ENCODE measurements around the gene MED27. TPM values are rescaled to one million over a fixed set of nuclear protein-coding genes. Genes with fewer than 3 reads are reported as not detected.

Gene MED27
- total and polyA plus RNA-seq, 10 of the 15 experiments (the other 5 are each of a cell fraction or from before 2014, with no cell fraction given) = 20.3 to 50.3 (median 35.5) TPM

DNA sequence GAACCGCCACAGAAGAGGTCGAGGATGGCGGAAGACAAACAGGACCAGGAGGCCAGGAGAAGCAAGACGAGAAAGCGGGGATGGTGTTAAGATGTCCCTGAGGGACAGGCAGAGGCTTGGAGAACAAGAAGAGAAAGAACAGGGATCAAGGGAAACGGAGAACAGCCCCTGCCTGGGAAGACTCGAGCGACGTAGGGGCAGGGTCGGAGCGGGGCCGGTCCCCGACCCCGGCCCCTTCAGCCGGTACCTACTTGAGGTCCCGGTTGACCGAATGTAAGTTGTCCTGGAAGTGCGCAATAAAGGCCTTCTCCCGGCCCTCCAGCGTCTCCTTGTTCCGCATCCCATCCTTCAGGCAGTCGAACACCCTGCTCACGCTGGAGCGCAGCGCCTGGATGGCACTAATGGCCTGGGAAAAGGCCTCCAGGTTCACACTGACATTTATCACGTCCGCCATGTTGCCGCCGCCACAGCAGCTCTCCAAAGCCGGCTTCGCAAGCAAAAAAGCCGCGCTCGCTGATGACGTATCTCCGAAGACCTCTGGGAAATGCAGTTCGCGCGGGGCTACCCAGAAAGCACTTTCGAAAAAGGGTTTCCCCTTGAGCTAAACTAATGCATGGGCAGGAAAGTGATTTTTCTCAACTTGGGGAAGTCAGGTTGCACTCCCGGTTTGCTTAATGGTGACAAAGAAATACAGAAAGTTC, at the start of gene MED27 (continued):
- TF ChIP-seq, protein P1, sequence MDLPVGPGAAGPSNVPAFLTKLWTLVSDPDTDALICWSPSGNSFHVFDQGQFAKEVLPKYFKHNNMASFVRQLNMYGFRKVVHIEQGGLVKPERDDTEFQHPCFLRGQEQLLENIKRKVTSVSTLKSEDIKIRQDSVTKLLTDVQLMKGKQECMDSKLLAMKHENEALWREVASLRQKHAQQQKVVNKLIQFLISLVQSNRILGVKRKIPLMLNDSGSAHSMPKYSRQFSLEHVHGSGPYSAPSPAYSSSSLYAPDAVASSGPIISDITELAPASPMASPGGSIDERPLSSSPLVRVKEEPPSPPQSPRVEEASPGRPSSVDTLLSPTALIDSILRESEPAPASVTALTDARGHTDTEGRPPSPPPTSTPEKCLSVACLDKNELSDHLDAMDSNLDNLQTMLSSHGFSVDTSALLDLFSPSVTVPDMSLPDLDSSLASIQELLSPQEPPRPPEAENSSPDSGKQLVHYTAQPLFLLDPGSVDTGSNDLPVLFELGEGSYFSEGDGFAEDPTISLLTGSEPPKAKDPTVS (IDR thresholded peaks at IDR 0.05; ENCODE audit: low read depth, low read length) = no peak
- TF ChIP-seq SRF (IDR thresholded peaks at IDR 0.05; ENCODE audit: low read depth in 2 of 2, low read length in 2 of 2) = peak in 1 of 2 experiments; percentile 89; a peak in 2 of 4 replicates
- TF ChIP-seq, protein P2, sequence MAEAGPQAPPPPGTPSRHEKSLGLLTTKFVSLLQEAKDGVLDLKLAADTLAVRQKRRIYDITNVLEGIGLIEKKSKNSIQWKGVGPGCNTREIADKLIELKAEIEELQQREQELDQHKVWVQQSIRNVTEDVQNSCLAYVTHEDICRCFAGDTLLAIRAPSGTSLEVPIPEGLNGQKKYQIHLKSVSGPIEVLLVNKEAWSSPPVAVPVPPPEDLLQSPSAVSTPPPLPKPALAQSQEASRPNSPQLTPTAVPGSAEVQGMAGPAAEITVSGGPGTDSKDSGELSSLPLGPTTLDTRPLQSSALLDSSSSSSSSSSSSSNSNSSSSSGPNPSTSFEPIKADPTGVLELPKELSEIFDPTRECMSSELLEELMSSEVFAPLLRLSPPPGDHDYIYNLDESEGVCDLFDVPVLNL (IDR thresholded peaks at IDR 0.05; ENCODE audit: low read depth, low read length) = peak; percentile 51; the same call in 1 of the 2 replicates
- TF ChIP-seq HDAC2 (IDR thresholded peaks at IDR 0.05) = no peak
- peak; percentile 57; the same call in 1 of the 2 replicates for TF ChIP-seq NR2C1 (IDR thresholded peaks at IDR 0.05)
- TF ChIP-seq GATAD2B (conservative IDR thresholded peaks at IDR 0.05; ENCODE audit: low read depth) = 0 out of 2 replicates have a peak, but pooled peaks have one; percentile 44
- TF ChIP-seq, protein P3, sequence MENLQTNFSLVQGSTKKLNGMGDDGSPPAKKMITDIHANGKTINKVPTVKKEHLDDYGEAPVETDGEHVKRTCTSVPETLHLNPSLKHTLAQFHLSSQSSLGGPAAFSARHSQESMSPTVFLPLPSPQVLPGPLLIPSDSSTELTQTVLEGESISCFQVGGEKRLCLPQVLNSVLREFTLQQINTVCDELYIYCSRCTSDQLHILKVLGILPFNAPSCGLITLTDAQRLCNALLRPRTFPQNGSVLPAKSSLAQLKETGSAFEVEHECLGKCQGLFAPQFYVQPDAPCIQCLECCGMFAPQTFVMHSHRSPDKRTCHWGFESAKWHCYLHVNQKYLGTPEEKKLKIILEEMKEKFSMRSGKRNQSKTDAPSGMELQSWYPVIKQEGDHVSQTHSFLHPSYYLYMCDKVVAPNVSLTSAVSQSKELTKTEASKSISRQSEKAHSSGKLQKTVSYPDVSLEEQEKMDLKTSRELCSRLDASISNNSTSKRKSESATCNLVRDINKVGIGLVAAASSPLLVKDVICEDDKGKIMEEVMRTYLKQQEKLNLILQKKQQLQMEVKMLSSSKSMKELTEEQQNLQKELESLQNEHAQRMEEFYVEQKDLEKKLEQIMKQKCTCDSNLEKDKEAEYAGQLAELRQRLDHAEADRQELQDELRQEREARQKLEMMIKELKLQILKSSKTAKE (IDR thresholded peaks at IDR 0.05; ENCODE audit: low read depth, poor library complexity, severe bottlenecking) = peak; percentile 53
- no peak for TF ChIP-seq WRNIP1 (IDR thresholded peaks at IDR 0.05; ENCODE audit: borderline replicate concordance, low read depth, low read length)
- peak; percentile 62; the same call in 1 of the 2 replicates for TF ChIP-seq TAF1 (IDR thresholded peaks at IDR 0.05; ENCODE audit: borderline replicate concordance, low read depth, low read length)
- peak; percentile 92 for TF ChIP-seq IKZF1 (conservative IDR thresholded peaks at IDR 0.05)
- TF ChIP-seq CBFB (IDR thresholded peaks at IDR 0.05; ENCODE audit: low read depth) = peak; percentile 76
- TF ChIP-seq NBN (IDR thresholded peaks at IDR 0.05) = peak; percentile 87
- TF ChIP-seq, protein P4, sequence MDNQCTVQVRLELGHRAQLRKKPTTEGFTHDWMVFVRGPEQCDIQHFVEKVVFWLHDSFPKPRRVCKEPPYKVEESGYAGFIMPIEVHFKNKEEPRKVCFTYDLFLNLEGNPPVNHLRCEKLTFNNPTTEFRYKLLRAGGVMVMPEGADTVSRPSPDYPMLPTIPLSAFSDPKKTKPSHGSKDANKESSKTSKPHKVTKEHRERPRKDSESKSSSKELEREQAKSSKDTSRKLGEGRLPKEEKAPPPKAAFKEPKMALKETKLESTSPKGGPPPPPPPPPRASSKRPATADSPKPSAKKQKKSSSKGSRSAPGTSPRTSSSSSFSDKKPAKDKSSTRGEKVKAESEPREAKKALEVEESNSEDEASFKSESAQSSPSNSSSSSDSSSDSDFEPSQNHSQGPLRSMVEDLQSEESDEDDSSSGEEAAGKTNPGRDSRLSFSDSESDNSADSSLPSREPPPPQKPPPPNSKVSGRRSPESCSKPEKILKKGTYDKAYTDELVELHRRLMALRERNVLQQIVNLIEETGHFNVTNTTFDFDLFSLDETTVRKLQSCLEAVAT (IDR thresholded peaks at IDR 0.05) = 0 out of 2 replicates have a peak, but pooled peaks have one; percentile 24
- TF ChIP-seq, protein P5, sequence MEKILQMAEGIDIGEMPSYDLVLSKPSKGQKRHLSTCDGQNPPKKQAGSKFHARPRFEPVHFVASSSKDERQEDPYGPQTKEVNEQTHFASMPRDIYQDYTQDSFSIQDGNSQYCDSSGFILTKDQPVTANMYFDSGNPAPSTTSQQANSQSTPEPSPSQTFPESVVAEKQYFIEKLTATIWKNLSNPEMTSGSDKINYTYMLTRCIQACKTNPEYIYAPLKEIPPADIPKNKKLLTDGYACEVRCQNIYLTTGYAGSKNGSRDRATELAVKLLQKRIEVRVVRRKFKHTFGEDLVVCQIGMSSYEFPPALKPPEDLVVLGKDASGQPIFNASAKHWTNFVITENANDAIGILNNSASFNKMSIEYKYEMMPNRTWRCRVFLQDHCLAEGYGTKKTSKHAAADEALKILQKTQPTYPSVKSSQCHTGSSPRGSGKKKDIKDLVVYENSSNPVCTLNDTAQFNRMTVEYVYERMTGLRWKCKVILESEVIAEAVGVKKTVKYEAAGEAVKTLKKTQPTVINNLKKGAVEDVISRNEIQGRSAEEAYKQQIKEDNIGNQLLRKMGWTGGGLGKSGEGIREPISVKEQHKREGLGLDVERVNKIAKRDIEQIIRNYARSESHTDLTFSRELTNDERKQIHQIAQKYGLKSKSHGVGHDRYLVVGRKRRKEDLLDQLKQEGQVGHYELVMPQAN (conservative IDR thresholded peaks at IDR 0.05) = peak; percentile 79
- TF ChIP-seq TBL1XR1 (IDR thresholded peaks at IDR 0.05; ENCODE audit: low read depth, low read length) = 0 out of 2 replicates have a peak, but pooled peaks have one; percentile 16
- peak; percentile 72 for TF ChIP-seq MXI1 (IDR thresholded peaks at IDR 0.05; ENCODE audit: low read depth, low read length)
- no peak for TF ChIP-seq SREBF2 (IDR thresholded peaks at IDR 0.05; ENCODE audit: low read length)
- peak; percentile 30; the same call in 1 of the 2 replicates for TF ChIP-seq SPI1 (IDR thresholded peaks at IDR 0.05; ENCODE audit: borderline replicate concordance, insufficient read depth, low read depth, low read length)
- peak; percentile 46; the same call in 1 of the 2 replicates for TF ChIP-seq FOXK2 (IDR thresholded peaks at IDR 0.05)
- peak; percentile 98 for TF ChIP-seq CREB1 (IDR thresholded peaks at IDR 0.05; ENCODE audit: low read depth)
